ENCODE results near the gene CALM1.

CALM1 gene

GRCh38 chr14:90412058-90412457 lies 15.2 kb downstream of the CALM1 start:
- no peak for DNase-seq

DNA sequence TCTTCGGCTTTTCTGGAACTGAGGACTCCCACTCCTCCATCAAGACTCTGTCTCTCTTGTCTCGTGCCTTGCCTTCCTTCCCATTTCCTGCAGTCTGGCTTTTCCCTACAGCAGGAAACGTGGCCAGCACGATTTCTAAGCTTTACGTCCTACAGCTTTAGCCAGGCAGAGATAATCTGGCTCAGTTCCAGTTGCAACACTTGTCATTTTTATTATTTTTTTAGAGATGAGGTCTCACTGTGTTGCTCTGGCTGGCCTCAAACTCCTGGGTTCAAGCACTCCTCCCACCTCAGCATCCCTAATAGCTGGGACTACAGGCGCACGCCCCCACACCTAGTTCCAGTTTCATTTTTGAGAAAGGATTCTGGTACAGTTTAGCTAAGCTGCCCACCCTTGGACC lies 19.9 kb downstream of the CALM1 start:
- DNase-seq = no peak

- DNase-seq = no peak
Measured at GRCh38 chr14:90418053-90418452, 21.2 kb downstream of the CALM1 start.

GRCh38 chr14:90419200-90419599 lies 22.4 kb downstream of the CALM1 start:
- no peak for DNase-seq

DNA sequence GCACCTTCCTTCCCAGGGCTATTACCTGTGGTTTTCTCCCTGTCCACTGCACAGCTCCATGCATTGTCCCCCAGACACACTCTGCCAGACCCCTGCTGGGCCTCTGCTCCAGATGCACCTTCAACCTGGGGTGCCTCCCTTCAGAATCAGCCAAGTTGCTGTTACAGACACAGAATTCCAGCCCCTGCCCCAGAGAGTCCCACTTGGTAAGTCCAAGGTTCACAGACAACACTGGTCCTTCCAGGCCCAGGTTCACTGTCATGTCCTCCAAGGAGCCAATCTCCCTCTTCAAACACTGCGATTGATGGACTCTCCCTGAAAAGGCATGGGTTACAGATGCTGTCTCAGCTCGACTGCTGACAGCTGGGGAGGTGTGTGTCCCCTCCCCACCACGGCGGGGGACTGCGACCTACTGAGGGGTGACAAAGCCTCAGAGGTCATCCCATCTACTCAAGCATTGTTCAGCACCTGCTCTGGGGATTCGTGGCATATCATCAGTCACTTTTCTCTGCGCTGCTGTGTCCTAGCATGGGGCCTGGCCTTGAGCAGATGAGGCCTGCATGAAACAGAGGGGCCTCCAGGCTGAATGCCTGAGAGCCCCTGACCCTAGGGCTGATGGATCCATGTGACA lies 24.3 kb downstream of the CALM1 start:
- no peak for DNase-seq

- no peak for DNase-seq
Measured at GRCh38 chr14:90421632-90422020, 24.8 kb downstream of the CALM1 start.

DNA sequence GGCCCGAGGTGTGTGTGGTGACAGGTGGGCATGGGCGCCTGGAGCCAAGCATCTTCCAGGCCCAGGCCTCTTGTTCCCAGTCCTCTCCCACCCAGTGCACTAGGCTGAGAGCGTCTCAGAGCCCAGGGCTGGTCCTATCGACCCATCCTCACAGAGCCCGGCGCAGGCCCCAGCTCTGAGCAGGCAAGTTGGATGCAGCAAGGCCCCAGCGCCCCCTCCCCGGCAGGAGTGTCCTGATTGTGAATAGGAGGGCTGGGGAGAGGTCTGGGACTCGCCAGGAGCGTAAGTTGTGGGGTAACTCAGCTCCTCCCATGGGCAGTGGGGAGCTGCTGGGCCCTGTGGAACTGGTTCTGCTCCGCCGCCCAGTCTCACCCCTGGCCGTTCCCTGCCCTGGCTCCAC lies 26.3 kb downstream of the CALM1 start:
- no peak for DNase-seq

DNA sequence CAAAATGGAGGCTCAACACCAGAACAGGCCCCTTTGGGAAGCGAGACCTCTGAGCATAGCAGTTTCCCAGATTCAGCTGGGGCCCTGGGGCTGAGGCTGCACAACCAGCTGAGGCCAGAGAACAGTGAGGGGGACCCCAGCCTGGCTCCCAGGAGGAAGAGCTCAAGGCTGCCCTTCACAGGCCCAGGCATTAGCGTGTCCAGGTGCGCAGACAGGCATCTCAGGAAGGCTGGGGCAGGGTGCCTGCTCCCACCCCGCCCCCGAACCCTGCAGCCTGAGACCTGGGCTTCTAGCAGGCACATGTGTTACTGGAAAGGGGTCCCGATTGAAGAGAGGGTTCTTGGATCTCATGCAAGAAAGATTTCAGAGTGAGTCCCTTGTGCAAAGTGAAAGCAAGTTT lies 27.2 kb downstream of the CALM1 start:
- no peak for DNase-seq

DNA sequence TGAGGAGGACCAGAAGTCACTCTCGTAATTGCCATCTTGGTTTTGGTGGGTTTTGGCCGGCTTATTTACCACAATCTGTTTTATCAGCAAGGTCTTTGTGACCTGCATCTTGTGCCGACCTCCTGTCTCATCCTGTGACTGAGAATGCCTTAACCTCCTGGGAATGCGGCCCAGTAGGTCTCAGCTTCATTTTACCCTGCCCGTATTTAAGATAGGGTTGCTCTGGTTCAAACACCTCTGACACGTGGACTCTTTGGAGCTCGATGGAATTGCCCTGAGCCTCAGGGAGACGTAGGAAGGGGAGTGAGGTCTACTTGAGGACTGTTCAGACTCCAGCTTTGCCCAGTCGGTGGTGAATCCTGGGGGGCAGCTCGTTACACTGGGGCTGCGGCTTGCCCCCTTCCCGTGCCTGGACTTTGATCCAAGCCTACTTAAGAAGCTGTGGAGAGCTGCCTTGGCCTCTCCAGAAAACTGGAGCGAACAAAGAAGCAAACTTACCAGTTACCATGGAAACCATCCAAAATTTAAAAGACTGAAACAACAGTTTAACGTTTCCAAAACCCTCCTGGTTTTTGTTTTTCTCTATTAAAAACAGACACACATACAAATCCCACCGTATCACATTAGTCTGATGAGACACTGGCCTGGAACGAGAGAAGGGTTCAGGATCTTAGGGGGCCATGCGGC lies 28.0 kb downstream of the CALM1 start:
- no peak for DNase-seq

DNA sequence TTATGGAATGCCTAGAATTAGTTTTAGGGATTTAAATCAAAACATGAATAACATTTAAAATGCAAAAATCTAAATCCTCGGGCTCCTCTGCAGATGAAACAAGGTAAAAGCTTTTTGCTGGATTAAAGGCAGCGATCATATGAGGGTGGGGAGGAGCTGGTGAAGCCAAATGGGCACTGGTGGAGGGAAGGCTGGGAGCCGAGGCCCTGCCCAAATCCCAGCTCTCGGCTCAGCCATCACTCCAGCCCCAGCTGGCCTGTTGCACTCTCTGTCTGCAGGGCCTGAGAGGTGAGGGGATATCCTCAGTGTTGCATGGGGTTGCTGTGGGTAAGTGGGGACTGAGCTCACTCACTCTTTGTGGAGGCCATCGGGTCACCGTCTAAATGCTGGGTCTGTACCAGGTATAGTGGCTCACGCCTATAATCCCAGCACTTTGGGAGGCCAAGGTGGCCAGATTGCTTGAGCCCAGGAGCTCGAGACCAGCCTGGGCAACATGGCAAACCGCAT lies 28.6 kb downstream of the CALM1 start:
- DNase-seq = no peak

DNA sequence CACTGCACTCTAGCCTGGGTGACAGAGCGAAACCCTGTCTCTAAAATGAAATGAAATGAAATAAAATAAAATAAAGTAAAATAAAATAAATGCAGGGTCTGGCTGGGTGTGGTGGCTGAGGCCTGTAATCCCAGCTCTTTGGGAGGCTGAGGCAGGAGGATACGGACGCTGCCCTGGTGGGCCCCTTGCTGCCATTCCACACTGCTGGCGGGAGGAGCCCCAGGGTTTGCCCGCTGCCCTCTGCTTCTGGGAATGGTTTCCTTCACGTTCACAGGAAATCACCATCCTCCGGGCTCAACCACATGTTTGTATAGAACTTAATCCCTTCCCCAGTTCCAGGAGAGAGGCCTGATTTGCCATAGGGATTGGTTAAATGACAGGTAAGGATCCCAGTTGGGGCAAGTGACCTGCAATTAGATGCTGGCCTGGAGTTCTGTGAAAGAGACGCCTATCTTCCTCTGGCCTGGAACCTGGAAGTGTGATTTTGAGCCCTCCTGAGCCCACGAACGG lies 29.3 kb downstream of the CALM1 start:
- DNase-seq = no peak

DNA sequence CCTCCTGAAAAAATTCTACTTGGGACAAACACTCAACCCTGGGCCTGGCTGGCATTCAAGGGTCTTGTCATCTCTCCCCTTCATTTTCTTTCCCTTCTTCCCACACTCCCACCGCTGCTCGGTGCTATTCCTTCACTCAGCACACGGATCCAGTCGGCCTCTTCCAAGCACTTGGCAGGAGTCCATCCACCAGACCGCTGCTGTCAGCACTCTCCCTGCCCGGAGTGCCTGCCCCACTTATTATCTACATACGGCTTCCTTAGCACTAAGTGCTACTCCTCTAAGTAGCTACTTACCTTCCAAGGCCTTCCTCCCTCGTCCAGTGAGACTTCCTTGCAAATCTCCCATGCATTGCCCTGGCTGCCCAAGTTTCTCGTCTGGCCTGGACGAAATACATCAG lies 29.8 kb downstream of the CALM1 start:
- no peak for DNase-seq

- DNase-seq = no peak
Measured at GRCh38 chr14:90427848-90428426, 31.1 kb downstream of the CALM1 start.

DNA sequence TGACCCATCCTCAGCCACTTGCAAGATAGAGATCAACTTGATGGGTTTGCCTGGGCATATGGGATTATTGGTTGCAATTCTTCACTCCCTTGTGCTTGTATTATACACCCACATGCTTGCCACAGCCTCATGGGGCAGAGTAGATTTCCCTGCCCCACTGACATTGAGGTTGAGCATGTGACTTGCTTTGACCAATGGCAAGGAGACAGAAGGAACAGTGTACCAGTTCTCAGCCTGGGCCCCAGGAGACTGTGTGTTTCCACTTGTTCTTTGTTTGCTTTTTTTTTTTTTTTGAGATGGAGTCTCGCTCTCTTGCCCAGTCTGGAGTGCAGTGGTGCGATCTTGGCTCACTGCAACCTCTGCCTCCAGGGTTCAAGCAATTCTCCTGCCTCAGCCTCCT lies 31.8 kb downstream of the CALM1 start:
- no peak for DNase-seq

DNA sequence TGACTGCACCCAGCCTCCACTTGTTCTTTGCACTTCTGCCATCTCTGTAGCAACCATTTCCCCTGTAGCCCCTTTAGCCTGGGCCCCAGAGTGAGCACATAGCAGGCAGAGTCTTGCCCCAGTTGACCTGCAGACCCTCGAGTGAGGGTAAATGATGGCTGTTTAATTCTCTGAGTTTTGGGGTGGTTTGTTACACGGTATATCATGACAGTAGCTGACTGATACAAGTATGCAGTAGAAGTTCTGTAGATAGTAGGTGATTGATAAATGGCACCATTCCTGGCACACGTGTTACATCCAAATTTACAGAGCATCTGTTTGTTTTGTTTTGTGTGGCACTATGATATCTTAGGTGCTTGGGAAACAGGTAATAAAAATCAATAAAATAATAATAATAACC lies 32.4 kb downstream of the CALM1 start:
- DNase-seq = no peak

DNA sequence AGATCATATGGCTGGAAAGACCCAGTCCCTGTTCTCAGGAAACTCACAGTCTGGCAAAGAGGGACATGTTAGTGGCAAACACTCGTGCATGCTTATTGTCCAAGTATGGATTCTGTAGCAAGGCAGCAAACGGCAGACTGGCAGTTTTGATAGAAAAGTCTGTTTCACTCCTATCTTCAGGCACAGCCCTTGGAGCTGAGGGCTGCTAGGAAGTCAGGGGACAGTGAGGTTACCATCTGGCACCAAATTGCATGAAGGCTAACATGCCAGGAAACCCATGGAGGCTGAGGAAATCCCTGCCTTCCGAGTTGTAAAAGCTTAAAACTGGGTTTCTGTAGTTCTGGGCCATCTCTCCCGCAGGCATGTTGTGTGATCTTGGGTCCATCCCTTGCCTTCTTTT lies 32.9 kb downstream of the CALM1 start:
- no peak for DNase-seq

DNA sequence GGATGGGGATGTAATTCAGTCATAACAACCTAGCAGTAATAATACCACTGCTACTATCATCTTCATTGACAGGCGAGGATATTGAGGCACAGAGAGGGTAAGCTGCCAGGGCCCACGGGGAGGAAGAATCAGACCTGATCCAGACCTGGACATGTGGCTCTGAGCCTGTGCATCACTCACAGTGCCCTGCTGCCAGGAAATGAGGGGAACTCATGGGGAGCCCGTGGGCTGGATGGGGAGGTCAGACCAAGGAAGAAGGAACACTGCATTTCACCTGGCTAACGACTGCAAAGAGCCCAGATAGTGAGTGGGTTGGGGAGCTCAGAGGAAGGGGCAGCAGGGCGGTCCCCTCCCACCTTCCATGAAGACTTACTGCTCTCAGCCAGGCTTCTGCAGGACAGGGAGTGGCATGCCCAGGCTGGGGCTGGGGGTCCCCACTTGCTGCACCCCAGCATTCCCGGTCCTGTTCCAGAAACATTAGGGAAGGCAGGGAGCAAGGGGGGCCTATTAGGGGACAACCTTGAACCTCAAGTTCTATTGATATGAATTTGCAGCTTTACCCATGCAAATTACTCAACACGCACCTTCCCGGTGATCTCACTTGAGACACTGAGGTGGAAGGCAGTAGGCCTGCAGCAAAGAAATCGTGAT lies 37.7 kb downstream of the CALM1 start:
- no peak for DNase-seq

- DNase-seq = no peak
Measured at GRCh38 chr14:90438841-90439240, 42.0 kb downstream of the CALM1 start.

- DNase-seq = no peak
Measured at GRCh38 chr14:90440021-90440451, 43.2 kb downstream of the CALM1 start.

DNA sequence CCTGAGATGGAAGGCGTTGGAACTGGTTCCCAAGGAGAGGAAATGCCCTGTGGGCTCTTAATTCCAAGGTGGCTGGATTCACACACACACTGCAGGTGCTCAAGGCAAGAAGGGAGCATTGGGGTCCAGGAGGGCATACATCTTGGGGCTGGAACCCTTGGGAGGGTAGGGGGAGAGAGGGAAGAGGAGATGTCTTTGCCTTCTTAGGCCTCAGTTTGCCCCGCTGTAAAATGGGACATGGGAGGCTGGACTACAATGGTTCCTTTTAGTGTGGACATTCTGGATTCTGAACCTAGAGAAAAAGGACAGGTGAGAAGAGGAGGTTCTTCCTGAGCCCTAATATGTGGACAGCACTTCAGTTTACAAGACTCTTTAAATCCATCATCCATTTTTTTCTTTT lies 43.8 kb downstream of the CALM1 start:
- DNase-seq = no peak

DNA sequence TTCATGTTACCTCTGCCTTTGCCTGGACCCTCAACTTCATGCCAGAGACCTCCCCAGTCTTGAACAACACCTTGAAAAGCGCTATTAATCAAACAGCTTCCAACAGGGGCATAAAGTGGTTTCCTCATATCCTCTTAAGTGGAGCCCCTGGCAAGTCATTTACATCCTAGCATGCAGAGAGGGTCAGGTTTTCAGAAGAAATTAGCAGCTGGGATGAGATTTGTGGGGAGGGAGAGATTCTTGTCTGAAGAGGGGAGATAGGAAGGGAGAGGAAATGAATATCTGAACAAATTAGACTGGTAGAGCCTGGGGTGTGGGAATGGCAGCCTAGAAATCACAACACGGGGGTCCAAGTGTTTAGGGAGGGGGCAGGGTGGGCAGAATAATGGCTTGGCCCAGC lies 45.6 kb downstream of the CALM1 start:
- no peak for DNase-seq

DNA sequence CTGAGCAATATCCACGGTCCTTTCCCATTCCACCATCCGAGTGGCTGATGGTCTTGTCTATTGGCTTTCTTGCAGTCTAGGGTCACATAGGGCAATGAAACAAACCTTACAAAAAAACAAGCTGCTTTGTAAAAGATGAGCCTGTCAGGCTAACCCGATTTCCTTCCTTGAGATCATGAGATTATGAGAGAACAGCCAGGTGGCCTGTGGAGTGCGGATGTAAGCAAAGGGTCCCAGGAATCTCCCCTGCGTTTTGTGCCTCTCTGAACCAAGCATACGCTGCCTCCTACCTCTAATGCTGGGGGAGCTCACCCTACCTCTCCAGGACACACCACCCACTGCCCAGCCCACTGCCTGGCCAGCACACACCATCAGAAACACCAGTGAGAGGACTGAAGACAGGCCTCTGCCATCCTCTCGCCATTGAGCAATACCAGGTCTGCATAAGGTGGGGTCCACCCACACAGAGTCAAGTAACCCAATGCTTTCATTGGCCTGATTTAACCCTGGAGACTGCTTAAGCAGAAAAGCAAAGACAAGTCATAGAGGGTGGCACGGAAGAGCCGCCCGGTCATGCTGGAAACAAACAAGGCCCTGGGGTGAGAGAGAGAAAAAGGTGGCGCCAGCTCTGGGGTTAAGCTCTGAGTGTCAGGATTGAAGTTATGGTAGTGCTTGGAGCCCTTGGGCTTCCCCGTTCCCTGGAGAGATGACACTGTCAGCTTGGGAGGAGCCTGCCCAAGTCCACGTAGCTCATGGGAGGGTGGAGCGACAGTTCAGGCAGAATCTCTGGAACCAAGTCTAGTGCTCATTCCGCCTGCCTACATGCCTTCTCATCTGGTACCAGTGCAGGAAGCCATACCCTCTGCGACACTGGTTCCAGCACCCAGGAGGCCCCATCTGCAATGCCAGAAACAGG lies 46.6 kb downstream of the CALM1 start:
- DNase-seq = no peak
